ENCODE data around the gene ELF1.
"Not testable (repeated sequence)": the region's sequence is repeated elsewhere in the genome, so short reads cannot be mapped to it uniquely, and the experiment has no call there.

ELF1 gene

GRCh38 chr13:40931719-40932118 is 87.4 kb downstream of the ELF1 start:
- DNase-seq = no peak

- not testable (repeated sequence) for DNase-seq
Observed at GRCh38 chr13:40929883-40930282, 89.2 kb downstream of the ELF1 start.

- no peak for DNase-seq
Observed at GRCh38 chr13:40928980-40929379, 90.1 kb downstream of the ELF1 start.

DNA sequence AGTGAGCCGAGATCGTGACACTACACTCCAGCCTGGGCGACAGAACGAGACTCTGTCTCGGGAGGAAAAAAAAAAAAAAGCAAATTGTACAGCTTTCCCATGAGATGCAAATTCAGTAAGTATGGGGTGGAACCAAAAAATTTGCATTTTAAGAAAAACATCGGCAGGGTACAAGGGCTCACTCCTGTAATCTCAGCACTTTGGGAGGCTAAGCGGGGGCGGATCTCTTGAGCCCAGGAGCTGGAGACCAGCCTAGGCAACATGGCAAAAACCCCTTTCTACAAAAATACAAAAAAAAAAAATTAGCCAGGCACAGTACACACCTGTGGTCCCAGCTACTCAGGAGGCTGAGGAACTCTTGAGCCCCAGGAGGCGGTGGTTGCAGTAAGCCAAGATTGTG is 91.2 kb downstream of the ELF1 start:
- no peak for DNase-seq

DNA sequence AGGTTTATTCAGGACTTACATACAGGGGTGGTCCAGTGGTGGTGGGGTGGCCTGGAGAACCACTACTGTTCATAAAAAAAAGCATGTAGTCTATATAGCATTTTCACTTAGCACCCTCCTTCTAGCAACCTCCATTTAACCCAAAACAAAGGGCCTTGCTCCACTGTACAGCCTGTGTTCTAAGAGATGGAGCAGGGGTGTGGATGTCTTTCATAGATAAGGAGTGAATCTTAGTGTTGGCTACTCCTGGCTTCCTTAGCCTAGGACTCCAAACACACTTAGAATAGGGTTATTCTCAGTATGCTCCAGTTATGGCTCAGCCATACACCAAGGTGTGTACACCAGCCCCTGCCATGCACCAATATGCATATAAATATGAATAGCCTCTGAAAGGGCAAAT is 95.2 kb downstream of the ELF1 start:
- no peak for DNase-seq

DNA sequence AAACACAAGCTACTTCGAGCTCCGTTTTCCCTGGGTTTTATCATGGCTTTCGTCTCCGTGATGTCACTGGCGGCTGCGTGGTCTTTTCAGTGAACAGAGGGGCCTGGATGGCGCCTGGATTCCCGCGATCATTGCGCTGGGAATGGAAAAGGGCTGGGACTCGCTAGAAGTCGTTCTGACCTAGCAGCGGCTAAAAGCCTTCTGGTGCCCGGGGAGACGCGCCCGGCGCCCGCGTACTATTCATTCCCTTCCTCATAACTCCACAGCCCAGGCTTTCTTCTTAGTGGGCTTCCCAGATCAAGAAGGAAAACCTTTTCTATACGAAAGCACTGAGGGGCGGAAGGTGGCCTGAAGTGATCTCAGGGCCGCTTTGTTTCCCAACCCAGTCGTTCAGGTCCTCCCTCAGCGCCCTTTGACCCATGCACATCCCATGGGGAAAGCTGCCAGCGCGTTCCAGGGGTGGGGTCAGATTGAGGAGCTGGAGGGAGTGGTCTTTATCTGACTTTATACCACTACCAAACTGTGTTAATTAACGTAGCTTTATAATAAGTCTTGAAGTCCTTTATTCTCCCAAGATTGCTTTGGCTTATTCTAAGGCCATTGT is 96.6 kb downstream of the ELF1 start:
- no peak for DNase-seq

DNA sequence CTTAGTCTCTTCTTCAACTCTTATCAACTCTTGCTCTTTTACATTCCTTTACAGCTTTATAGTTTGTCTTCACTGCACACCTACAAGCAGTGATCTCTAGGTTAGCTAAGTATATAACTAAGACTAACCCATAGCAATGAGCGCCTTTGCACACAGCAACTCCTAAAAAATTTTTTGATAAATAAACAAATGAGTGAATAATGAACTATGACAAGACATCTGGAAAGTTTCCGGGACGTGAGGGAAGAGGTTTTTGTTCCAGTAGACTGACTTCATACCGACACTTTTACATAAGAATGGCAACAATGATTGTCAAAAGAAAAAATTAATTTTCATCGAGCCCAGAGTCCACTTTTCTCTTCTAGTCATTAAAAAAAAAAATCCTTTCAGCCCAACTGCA is 98.3 kb downstream of the ELF1 start:
- no peak for DNase-seq

DNA sequence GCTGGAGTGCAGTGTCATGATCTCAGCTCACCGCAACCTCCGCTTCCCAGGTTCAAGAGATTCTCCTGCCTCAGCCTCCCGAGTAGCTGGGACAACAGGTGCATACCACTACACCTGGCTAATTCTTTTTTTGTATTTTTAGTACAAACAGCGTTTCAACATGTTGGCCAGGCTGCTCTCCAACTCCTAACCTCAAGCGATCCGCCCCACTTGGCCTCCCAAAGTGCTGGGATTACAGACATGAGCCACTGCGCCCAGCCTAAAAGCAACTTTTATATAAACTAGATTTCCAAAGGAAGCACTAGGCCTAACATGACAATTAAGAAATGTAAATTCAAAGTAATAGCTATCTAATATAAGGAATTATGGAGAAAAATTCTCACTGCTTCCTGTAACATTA is 99.2 kb downstream of the ELF1 start:
- DNase-seq = not testable (repeated sequence)

DNA sequence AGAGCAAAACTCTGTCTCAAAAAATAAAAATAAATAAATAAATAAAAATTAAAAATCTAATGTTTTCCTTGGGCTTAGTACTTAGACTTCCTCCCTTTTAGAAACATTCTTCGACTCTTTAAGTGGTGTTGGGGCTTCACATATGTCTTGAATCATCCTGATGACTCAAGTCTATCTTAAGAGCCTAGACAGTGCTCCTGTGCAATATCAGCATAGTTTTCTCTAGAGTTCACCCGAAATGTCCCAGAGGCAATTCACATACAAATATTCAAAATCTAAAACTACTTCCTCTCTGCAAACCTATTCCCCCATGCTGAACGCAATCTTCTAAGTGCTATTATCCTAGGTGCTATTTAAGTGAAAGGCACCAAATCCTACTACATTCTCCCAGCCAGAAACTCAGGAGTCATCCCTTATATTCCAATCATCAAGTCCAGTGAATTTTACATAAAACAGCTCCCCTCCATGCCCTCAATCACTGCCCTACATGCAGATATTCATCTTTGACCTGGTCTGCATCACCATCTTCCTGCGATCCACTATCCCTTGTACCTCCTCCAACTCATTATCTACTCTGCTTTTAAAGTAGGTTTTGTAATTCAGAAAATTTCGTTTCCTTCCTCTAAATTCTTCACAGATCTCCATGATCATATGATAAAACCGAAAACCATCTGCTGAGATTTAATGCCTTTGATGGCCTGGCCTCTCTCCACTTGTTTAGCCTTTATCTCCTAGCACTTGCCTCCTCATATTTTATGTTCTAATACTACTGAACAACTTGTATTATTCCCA is 102.7 kb downstream of the ELF1 start:
- DNase-seq = no peak

DNA sequence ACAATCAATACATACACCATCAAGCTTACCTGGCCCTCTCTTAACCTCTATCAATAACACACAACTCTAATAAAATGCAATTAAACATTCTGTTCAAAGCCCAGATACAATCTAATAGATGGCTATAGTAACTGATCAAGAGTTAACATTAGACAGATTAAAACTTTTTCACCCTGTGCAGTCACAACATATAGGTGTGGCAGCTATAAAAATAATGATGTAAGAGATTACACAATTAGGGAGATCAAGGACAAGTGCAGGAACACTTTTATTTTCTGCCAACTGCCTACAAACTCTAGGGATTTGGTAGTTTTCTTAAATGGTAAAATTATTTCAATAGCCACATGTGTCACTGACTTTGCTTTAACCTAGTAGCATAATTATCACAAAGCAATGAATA is 104.3 kb downstream of the ELF1 start:
- not testable (repeated sequence) for DNase-seq

GRCh38 chr13:40911341-40911740 is 107.8 kb downstream of the ELF1 start:
- no peak for DNase-seq

DNA sequence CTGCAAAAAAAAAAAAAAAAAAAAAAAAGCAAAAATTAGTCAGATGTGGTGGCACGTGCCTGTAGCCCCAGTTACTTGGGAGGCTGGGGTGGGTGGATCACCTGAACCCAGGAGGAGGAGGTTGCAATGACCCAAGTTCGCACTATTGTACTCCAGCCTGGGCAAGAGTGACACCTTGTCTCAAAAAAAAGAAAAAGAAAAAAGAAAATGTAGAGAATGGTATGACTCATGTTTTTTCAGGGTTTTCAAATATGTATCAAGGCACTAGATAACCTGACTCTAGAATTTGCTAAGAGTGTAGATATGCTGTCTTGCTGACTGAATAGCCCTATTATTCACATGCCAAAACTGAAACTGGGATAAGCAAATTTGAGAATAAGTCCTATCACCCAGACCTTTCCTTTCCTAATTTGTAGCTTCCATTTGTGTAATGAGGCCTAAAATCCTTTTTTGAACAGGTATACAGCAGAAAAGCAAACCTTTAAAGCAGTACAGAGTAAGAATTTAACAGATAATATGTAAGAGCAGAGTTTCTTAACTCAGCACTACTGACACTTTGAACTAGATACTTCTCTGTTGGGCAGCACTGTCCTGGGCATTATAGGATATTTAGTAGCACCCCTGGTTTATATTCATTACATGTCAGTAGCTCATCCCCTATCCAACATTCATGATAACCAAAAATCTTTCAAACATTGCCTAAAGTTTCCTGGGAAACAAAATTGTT is 108.6 kb downstream of the ELF1 start:
- no peak for DNase-seq

DNA sequence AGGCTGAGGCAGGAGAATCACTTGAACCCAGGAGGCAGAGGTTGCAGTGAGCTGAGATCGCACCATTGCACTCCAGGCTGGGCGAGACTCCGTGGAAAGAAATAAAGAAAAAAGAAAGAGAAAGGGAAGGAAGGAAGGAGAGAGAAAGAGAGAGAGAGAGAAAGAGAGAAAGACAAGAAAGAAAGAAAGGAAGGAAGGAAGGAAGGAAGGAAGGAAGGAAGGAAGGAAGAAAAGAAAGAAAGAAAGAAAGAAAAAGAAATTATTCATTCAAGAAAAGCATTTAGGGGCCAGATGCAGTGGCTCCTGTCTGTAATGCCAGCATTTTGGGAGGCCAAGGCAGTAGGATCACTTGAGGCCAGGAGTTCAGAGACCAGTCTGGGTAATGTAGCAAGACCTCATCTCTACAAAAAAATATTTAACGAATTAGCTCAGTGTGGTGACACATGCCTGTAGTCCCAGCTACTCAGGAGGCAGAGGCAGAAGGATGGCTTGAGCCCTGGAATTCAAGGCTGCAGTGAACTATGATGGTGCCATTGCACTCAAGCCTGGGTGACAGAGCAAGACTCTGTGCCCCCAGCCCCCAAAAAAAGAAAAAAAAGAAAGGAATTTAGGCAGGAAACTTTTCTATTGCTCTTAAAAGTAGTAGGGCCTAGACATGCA is 109.4 kb downstream of the ELF1 start:
- DNase-seq = not testable (repeated sequence)

DNA sequence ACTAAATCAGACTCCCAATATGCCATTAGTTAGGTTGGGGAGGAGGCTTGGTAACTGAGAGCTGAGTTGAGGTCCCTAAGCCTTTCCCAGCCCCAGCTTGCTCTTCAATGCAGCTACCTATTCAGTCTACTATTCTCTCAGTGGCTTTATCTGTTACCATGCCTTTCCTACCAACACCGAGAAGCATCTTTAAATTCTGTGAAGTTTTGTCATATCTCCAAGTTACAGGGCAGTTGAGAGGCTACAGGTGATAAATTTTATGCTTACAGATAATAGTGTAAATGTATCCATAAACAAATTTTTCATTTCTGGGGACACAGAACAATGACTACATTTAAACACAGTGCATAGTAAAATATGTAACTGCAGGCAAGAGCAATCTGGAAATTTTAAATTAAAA is 110.6 kb downstream of the ELF1 start:
- DNase-seq = no peak

DNA sequence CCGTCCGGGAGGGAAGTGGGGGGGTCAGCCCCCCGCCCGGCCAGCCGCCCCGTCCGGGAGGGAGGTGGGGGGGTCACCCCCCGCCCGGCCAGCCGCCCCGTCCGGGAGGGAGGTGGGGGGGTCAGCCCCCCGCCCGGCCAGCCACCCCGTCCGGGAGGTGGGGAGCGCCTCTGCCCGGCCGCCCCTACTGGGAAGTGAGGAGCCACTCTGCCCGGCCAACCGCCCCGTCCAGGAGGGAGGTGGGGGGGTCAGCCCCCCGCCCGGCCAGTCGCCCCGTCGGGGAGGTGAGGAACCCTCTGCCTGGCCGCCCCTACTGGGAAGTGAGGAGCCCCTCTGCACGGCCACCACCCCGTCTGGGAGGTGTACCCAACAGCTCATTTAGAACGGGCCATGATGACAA is 118.1 kb downstream of the ELF1 start:
- DNase-seq = not testable (repeated sequence)

GRCh38 chr13:40900568-40900967 is 118.5 kb downstream of the ELF1 start:
- not testable (repeated sequence) for DNase-seq

- no peak for DNase-seq
Observed at GRCh38 chr13:40897053-40897452, 122.1 kb downstream of the ELF1 start.

- DNase-seq = peak; percentile 11 to 54
Observed at GRCh38 chr13:40895227-40896184, 123.6 kb downstream of the ELF1 start.

DNA sequence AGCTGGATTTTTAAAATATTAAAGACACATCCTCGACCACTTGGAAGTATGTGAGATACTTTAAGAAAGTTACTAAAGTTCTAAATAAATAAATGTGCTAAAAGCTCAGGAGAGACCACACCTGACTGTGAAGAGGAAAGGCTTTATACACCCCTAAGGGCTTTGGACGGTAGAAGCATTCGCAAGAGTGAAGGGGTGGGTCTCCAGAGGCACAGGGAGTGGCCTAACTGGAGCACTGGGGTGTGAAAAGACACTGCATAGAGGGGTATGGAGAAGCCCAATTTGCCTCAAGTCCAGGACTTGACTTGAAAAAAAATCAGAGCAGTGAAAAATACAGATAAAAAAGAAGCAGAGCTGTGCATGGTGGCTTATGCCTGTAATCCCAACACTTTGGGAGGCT is 125.5 kb downstream of the ELF1 start:
- DNase-seq = not testable (repeated sequence)

DNA sequence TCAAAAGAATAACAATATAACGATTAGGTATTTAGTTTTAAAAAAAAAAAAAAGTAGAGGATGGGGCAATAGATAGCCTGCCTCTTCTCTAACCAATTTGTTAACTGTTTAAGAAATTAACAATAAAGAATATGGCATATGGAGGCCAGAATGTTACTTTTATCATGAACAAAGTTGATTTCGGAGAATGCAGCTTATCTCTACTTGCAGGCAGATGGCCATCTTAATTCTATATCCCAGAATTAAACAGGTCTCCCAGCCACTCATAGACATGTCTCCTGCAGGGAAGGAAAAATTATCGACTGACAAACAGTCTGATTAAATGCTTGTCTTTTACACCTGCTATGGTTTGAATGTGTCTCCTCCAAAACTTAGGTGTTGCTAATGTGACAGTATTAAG is 133.1 kb downstream of the ELF1 start:
- no peak for DNase-seq

DNA sequence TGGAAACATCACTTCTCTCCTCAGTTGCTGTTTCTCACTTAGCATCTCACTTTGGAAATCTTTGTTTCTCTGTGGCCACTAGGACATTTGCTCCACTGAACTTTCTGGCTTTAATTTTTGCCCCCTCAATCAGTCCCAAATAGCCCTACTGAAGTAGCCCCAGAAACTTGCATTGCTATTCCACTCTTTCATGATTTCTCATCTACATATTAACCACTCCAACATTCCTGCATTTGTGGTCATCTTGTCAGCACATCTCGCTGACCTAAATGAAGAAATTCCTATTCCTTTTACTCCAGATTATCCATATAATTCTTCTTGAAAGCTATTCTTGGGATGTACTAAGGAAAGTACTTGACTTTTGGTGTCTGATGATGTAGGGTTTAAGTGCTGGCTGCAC is 134.9 kb downstream of the ELF1 start:
- not testable (repeated sequence) for DNase-seq
